GM12878 (cell line): ENCODE results near the gene DIP2C. TPM values are rescaled to one million over a fixed set of nuclear protein-coding genes. Genes with fewer than 3 reads are reported as not detected.

Experiments used
- ATAC-seq: fragments of 200-7000 bp; cut with Tn5 transposase; 3 replicates; pipeline ENCODE4 v1.9.1; 2020; ENCODE audit warnings: mild to moderate bottlenecking, moderate library complexity
- BruUV-seq: library from RNA; stranded (reverse); fragments of 400-500 nt; replicated peaks from 2 replicates; lab custom pipeline; 2021; lab: Mats Ljungman, UMichigan
- CTCF ChIA-PET: fragments of 300-600 bp; sonication (Branson Sonifier 250); formaldehyde crosslinking; extraction: SDS; loops from one replicate; lab custom pipeline; 2021; ENCODE audit warnings: inconsistent platforms; lab: Yijun Ruan, JAX
- POLR2A ChIA-PET: fragments of 350-600 bp; formaldehyde crosslinking; extraction: SDS; loops from one replicate; lab custom pipeline; 2021; ENCODE audit warnings: inconsistent platforms; lab: Charles Lee
- RAD21 ChIA-PET: fragments of 300-600 bp; sonication (Branson Sonifier 250); formaldehyde crosslinking; loops from one replicate; lab custom pipeline; 2023; ENCODE audit warnings: antibody characterized with exemption; ENCODE audit not compliant: unreplicated experiment; lab: Charles Lee
- SMC1A ChIA-PET: fragments of 300-600 bp; sonication (Branson Sonifier 250); formaldehyde crosslinking; loops from one replicate; lab custom pipeline; 2023; ENCODE audit not compliant: unreplicated experiment, uncharacterized antibody; lab: Charles Lee
- DNase-seq: peaks from one replicate; pipeline ENCODE4 v3.0.0-alpha.2; 2011; ENCODE audit warnings: low read depth, low spot score
- FAIRE-seq: peaks from 3 replicates; lab custom pipeline; 2011; peaks lifted over from hg19 to GRCh38; lab: Jason Lieb, UNC
- H2AFZ ChIP-seq: 2 replicates; pipeline ENCODE4 v1.6.0; 2011; ENCODE audit warnings: low read depth, low read length, control low read depth; ENCODE audit not compliant: control insufficient read depth
- H3K27ac ChIP-seq: 2 replicates; pipeline ENCODE4 v1.5.1; 2011; ENCODE audit warnings: control low read depth; ENCODE audit not compliant: control insufficient read depth, insufficient read depth
- H3K27me3 ChIP-seq, 2 experiments: replicated peaks in 1 of 2; 2 replicates each; pipeline versions ENCODE4 v1.6.0 to v1.6.1; 2011; ENCODE audit warnings: low read length in 1 of 2; ENCODE audit not compliant: control insufficient read depth in 2 of 2, insufficient read depth in 2 of 2
- H3K36me3 ChIP-seq, 2 experiments: 2 replicates each; pipeline ENCODE4 v1.5.1; 2011; ENCODE audit warnings: low read length in 1 of 2; ENCODE audit not compliant: control insufficient read depth in 2 of 2, insufficient read depth in 2 of 2
- H3K4me1 ChIP-seq: 2 replicates; pipeline ENCODE4 v1.6.1; 2011; ENCODE audit warnings: mild to moderate bottlenecking, low read length, moderate library complexity, mixed read lengths; ENCODE audit not compliant: control insufficient read depth, insufficient read depth
- H3K4me2 ChIP-seq: 2 replicates; pipeline ENCODE4 v1.6.0; 2011; ENCODE audit warnings: control low read depth; ENCODE audit not compliant: control insufficient read depth, insufficient read depth
- H3K4me3 ChIP-seq: fragments of 200-600 bp; sonication (generic); 2 replicates; pipeline ENCODE4 v1.5.1; 2016
- H3K79me2 ChIP-seq: 2 replicates; pipeline ENCODE4 v1.6.0; 2011; ENCODE audit warnings: low read length; ENCODE audit not compliant: control insufficient read depth, insufficient read depth
- H3K9ac ChIP-seq: 2 replicates; pipeline ENCODE4 v1.8.0; 2011; ENCODE audit warnings: low read length, control low read depth, mixed read lengths; ENCODE audit not compliant: control insufficient read depth, insufficient read depth
- H3K9me3 ChIP-seq: replicated peaks from 3 replicates; pipeline ENCODE4 v1.5.1; 2011; ENCODE audit warnings: mild to moderate bottlenecking, low read length; ENCODE audit not compliant: control insufficient read depth, insufficient read depth
- H4K20me1 ChIP-seq: 2 replicates; pipeline ENCODE4 v1.6.0; 2011; ENCODE audit not compliant: control insufficient read depth, insufficient read depth
- ETV6 ChIP-seq, 2 experiments: fragments of 450-650 bp in 1 of 2; IDR thresholded peaks in 1 of 2; conservative IDR thresholded peaks in 1 of 2; 2 replicates each; pipeline ENCODE4 v1.6.1; 2014; ENCODE audit warnings: antibody characterized with exemption in 1 of 2, borderline replicate concordance in 1 of 2, low read depth in 1 of 2, mild to moderate bottlenecking in 1 of 2, moderate library complexity in 1 of 2
- IRF5 ChIP-seq: fragments of 450-650 bp; IDR thresholded peaks from 2 replicates; pipeline ENCODE4 v1.6.1; 2017; ENCODE audit warnings: borderline replicate concordance
- SIX5 ChIP-seq: IDR thresholded peaks from 2 replicates; pipeline ENCODE4 v1.6.1; 2011; ENCODE audit warnings: mild to moderate bottlenecking, low read depth, low read length, moderate library complexity; ENCODE audit not compliant: severe bottlenecking
- SKIL ChIP-seq: fragments of 450-650 bp; IDR thresholded peaks from 2 replicates; pipeline ENCODE4 v1.6.1; 2017; ENCODE audit warnings: mild to moderate bottlenecking, low read depth, inconsistent platforms; ENCODE audit not compliant: poor library complexity, severe bottlenecking
- WGBS: methylation state at CpG from one replicate; pipeline ENCODE4 v1.1.6; 2016; ENCODE audit warnings: low lambda C conversion rate; ENCODE audit not compliant: insufficient replicate concordance, insufficient coverage; ENCODE audit errors: missing lambda C conversion rate; 5-methylcytosine and 5-hydroxymethylcytosine counted together
- in situ Hi-C: fragments of 300-500 bp; cut with MboI; formaldehyde crosslinking; loops from 9 replicates; pipeline ENCODE4 v1.14.3; 2018; ENCODE audit warnings: mixed read lengths
- intact Hi-C: fragments of 100-400 bp; cut with micrococcal nuclease; formaldehyde crosslinking; loops from one replicate; pipeline ENCODE4 v1.14.2; 2022; ENCODE audit not compliant: unreplicated experiment
- polyA plus RNA-seq, 11 experiments: library from polyadenylated mRNA; depleted of rRNA in 4 of 11; unstranded in 6 of 11; stranded (reverse) in 5 of 11; fragments of >200 nt; fragmentation: Nextera tagmentation in 4 of 11; fragmentation: Illumina TruSeq in 1 of 11; extraction: Ambion mirVana in 4 of 11; extraction: Trizol in 1 of 11; gene quantifications; 1 replicate in 1 of 11; 2 replicates in 10 of 11; pipeline versions ENCODE4 v1.2.1 to v1.2.3, GENCODE V29; 2011 to 2016; ENCODE audit warnings: inconsistent platforms in 2 of 11, missing spikeins in 2 of 11, low read depth in 1 of 11
- total RNA-seq, 4 experiments: library from RNA; depleted of rRNA in 3 of 4; stranded (reverse); fragments of >200 nt in 3 of 4; fragmentation: Illumina TruSeq in 1 of 4; extraction: Trizol in 1 of 4; gene quantifications; 2 replicates each; pipeline versions ENCODE4 v1.2.1 to v1.2.3, GENCODE V29; 2013 to 2021

Gene DIP2C
- total and polyA plus RNA-seq, 10 of the 15 experiments (the other 5 are each of a cell fraction or from before 2014, with no cell fraction given), result 0.01 to 0.10 (median 0.06) TPM

GRCh38 chr10:681670-682318 is 7.7 kb downstream of the DIP2C start:
- CTCF ChIA-PET, result interaction anchor here (0.5 kb wide), 1 partner anchor 538 kb away, joined by 3 read pairs; no protein-coding TSS in a partner anchor
- DNase-seq (no peak), FAIRE-seq (no peak), ATAC-seq (no peak)
- no TSS peak for BruUV-seq
- POLR2A ChIA-PET, result no interaction called here
- Histone ChIP-seq H3K9me3 (no peaks in the 10 kb centered on the region), H3K4me2 (no peak overlapping the region), H4K20me1 (no peaks in the 10 kb centered on the region), H3K36me3 (no peaks in the 10 kb centered on the region), H3K4me3 (no peak overlapping the region), H2AFZ (no peak overlapping the region), H3K9ac (no peak overlapping the region), H3K27me3 (no peaks in the 10 kb centered on the region), H3K79me2 (no peaks in the 10 kb centered on the region), H3K4me1 (no peaks in the 10 kb centered on the region), H3K27ac (no peak overlapping the region)
- intact Hi-C loops (no loop called here), in situ Hi-C loops (no loop called here)
- WGBS, result 62% methylated on average over 9 of the region's 9 CpGs
- TF ChIP-seq SKIL, result no peak
- no peak for TF ChIP-seq SIX5
- no peak for TF ChIP-seq IRF5
- TF ChIP-seq ETV6 (conservative IDR thresholded peaks at IDR 0.05 in 1 of 2, IDR thresholded peaks at IDR 0.05 in 1 of 2; ENCODE audit: borderline replicate concordance in 1 of 2, low read depth in 1 of 2), result no peak
- RAD21 ChIA-PET, result no interaction called here
- SMC1A ChIA-PET, result no interaction called here
